WTC11 (cell line): Measurements from ENCODE around the gene STK35.

Source experiments
- CBFB ChIP-seq: sonication (generic); formaldehyde crosslinking; IDR thresholded peaks from 2 replicates; pipeline ENCODE4 v1.8.1; 2022; ENCODE audit warnings: mild to moderate bottlenecking, low read depth, missing genetic modification reagents
- IRF2 ChIP-seq: sonication (generic); formaldehyde crosslinking; IDR thresholded peaks from 2 replicates; pipeline ENCODE4 v1.8.0; 2022; ENCODE audit warnings: low read depth, missing genetic modification reagents, borderline replicate concordance
- KAT7 ChIP-seq: sonication (generic); formaldehyde crosslinking; IDR thresholded peaks from 2 replicates; pipeline ENCODE4 v1.8.1; 2023; ENCODE audit warnings: missing genetic modification reagents, mild to moderate bottlenecking, borderline replicate concordance
- NR2C2 ChIP-seq: sonication (generic); formaldehyde crosslinking; IDR thresholded peaks from 2 replicates; pipeline ENCODE4 v1.8.0; 2022; ENCODE audit warnings: mild to moderate bottlenecking, missing genetic modification reagents
- TEAD1 ChIP-seq: sonication (generic); formaldehyde crosslinking; IDR thresholded peaks from 2 replicates; pipeline ENCODE4 v1.8.0; 2022; ENCODE audit warnings: mild to moderate bottlenecking, missing genetic modification reagents
- TEAD4 ChIP-seq: sonication (generic); formaldehyde crosslinking; IDR thresholded peaks from 2 replicates; pipeline ENCODE4 v1.8.0; 2022; ENCODE audit warnings: mild to moderate bottlenecking, missing genetic modification reagents
- ZNF138 ChIP-seq: sonication (generic); formaldehyde crosslinking; conservative IDR thresholded peaks from 2 replicates; pipeline ENCODE4 v1.8.1; 2022; ENCODE audit warnings: mild to moderate bottlenecking, moderate library complexity, missing genetic modification reagents
- TF ChIP-seq, protein P1 (sequence below): sonication (generic); formaldehyde crosslinking; IDR thresholded peaks from 2 replicates; pipeline ENCODE4 v1.8.0; 2023; ENCODE audit warnings: mild to moderate bottlenecking, missing genetic modification reagents
- TF ChIP-seq, protein P2 (sequence below): sonication (generic); formaldehyde crosslinking; IDR thresholded peaks from 2 replicates; pipeline ENCODE4 v1.8.0; 2023; ENCODE audit warnings: missing genetic modification reagents
- TF ChIP-seq, protein P3 (sequence below): sonication (generic); formaldehyde crosslinking; IDR thresholded peaks from 2 replicates; pipeline ENCODE4 v1.8.1; 2023; ENCODE audit warnings: mild to moderate bottlenecking, moderate library complexity, missing genetic modification reagents
- TF ChIP-seq, protein P4 (sequence below): fragments of 200-600 bp; IDR thresholded peaks from 2 replicates; pipeline ENCODE4 v1.8.0; 2022; ENCODE audit warnings: antibody characterized with exemption
- TF ChIP-seq, protein P5 (sequence below): sonication (generic); formaldehyde crosslinking; IDR thresholded peaks from 2 replicates; pipeline ENCODE4 v1.8.0; 2022; ENCODE audit warnings: mild to moderate bottlenecking, missing genetic modification reagents

DNA sequence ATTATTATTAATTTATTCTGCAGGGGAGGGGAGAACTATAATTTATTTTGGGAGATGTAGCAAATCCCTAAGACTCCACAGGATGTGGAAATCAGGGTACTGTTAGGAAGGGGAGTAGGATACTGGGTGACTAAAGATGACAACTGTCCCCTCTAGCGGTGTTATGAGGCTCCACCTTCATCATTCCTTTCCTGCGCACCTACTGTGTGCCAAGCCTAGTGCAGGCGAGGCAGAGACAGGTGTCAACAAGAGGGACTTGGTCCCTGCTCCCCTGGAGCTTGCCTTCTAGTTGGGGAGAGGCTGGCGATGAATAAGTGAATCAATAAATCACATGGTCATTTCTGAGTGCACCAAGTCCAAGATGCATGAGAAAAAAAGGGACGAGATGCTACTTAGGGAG lies 65.5 kb downstream of the STK35 start:
- no peak for TF ChIP-seq TEAD1 (CRISPR knock-in tag)
- TF ChIP-seq, protein P1, sequence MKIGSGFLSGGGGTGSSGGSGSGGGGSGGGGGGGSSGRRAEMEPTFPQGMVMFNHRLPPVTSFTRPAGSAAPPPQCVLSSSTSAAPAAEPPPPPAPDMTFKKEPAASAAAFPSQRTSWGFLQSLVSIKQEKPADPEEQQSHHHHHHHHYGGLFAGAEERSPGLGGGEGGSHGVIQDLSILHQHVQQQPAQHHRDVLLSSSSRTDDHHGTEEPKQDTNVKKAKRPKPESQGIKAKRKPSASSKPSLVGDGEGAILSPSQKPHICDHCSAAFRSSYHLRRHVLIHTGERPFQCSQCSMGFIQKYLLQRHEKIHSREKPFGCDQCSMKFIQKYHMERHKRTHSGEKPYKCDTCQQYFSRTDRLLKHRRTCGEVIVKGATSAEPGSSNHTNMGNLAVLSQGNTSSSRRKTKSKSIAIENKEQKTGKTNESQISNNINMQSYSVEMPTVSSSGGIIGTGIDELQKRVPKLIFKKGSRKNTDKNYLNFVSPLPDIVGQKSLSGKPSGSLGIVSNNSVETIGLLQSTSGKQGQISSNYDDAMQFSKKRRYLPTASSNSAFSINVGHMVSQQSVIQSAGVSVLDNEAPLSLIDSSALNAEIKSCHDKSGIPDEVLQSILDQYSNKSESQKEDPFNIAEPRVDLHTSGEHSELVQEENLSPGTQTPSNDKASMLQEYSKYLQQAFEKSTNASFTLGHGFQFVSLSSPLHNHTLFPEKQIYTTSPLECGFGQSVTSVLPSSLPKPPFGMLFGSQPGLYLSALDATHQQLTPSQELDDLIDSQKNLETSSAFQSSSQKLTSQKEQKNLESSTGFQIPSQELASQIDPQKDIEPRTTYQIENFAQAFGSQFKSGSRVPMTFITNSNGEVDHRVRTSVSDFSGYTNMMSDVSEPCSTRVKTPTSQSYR (CRISPR knock-in tag), result no peak
- TF ChIP-seq, protein P2, sequence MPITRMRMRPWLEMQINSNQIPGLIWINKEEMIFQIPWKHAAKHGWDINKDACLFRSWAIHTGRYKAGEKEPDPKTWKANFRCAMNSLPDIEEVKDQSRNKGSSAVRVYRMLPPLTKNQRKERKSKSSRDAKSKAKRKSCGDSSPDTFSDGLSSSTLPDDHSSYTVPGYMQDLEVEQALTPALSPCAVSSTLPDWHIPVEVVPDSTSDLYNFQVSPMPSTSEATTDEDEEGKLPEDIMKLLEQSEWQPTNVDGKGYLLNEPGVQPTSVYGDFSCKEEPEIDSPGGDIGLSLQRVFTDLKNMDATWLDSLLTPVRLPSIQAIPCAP, result no peak
- TF ChIP-seq, protein P3, sequence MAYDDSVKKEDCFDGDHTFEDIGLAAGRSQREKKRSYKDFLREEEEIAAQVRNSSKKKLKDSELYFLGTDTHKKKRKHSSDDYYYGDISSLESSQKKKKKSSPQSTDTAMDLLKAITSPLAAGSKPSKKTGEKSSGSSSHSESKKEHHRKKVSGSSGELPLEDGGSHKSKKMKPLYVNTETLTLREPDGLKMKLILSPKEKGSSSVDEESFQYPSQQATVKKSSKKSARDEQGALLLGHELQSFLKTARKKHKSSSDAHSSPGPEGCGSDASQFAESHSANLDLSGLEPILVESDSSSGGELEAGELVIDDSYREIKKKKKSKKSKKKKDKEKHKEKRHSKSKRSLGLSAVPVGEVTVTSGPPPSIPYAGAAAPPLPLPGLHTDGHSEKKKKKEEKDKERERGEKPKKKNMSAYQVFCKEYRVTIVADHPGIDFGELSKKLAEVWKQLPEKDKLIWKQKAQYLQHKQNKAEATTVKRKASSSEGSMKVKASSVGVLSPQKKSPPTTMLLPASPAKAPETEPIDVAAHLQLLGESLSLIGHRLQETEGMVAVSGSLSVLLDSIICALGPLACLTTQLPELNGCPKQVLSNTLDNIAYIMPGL (CRISPR knock-in tag), result no peak
- TF ChIP-seq, protein P4, sequence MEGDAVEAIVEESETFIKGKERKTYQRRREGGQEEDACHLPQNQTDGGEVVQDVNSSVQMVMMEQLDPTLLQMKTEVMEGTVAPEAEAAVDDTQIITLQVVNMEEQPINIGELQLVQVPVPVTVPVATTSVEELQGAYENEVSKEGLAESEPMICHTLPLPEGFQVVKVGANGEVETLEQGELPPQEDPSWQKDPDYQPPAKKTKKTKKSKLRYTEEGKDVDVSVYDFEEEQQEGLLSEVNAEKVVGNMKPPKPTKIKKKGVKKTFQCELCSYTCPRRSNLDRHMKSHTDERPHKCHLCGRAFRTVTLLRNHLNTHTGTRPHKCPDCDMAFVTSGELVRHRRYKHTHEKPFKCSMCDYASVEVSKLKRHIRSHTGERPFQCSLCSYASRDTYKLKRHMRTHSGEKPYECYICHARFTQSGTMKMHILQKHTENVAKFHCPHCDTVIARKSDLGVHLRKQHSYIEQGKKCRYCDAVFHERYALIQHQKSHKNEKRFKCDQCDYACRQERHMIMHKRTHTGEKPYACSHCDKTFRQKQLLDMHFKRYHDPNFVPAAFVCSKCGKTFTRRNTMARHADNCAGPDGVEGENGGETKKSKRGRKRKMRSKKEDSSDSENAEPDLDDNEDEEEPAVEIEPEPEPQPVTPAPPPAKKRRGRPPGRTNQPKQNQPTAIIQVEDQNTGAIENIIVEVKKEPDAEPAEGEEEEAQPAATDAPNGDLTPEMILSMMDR, result no peak
- no peak for TF ChIP-seq ZNF138 (CRISPR knock-in tag)
- TF ChIP-seq, protein P5, sequence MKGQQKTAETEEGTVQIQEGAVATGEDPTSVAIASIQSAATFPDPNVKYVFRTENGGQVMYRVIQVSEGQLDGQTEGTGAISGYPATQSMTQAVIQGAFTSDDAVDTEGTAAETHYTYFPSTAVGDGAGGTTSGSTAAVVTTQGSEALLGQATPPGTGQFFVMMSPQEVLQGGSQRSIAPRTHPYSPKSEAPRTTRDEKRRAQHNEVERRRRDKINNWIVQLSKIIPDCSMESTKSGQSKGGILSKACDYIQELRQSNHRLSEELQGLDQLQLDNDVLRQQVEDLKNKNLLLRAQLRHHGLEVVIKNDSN (CRISPR knock-in tag), result no peak
- no peak for TF ChIP-seq CBFB (CRISPR knock-in tag)
- no peak for TF ChIP-seq IRF2 (CRISPR knock-in tag)
- TF ChIP-seq TEAD4, result no peak
- TF ChIP-seq NR2C2 (CRISPR knock-in tag), result no peak
- TF ChIP-seq KAT7 (CRISPR knock-in tag), result no peak
